GM19455 (cell line): ENCODE measurements around the gene ARFGAP3.

Experiments used
- ATAC-seq: cut with Tn5 transposase; IDR thresholded peaks from one replicate; pipeline ENCODE4 v1.9.1; 2021; ENCODE audit not compliant: unreplicated experiment

The ARFGAP3 gene

GRCh38 chr22:42865536-42865935 is 8.5 kb upstream of the ARFGAP3 start:
- ATAC-seq = no peak

DNA sequence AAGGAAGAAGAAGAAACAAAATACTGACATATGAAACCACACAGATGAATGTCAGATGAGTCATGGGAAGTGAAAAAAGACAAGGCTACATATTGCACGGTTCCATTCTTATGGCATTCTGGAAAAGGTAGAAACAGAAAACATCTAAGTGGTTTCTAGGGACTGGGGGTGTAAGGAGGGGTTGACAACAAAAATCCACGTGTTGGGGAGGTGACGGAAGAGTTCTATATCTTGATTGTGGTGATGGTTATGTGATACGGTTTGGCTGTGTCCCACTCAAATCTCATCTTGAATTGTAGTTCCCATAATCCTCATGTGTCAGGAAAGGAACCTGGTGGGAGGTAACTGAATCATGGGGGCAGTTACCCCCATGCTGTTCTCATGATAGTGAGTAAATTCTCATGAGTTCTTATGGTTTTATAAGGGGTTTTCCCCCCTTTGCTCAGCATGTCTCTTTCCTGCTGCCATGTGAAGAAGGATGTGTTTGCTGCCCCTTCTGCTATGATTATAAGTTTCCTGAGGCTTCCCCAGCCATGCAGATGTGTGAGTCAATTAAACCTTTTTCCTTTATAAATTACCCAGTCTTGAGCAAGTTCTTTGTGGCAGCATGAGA is 6.4 kb upstream of the ARFGAP3 start:
- no peak for ATAC-seq

DNA sequence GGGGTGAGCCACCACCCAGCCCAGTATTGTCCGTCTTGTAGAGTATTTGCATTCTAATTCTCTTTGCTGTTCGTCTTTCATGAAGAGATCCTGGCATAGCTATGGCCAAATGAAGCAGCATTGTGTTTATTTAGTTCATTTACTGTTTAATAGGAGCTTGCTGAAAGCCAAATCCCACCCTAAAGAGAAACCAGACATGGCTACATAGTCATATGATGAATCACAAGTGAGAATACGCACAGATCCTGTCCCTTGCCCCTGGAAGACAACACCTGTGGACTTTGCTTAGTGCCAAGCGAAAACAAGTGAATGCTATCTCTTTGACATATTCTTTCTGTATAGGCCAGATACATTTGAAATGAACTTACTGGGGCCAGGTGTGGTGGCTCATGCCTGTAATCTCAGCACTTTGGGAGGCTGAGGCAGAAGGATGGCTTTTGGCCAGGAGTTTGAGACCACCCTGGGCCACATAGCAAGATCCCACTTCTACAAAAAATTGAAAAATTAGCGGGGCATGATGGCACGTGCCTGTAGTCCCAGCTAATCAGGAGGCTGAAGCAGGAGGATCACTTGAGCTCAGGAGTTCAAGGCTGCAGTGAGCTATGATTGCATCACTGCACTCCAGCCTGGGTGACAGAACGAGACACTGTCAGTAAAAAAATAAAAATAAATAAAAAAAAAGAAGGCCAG is 5.1 kb upstream of the ARFGAP3 start:
- no peak for ATAC-seq

DNA sequence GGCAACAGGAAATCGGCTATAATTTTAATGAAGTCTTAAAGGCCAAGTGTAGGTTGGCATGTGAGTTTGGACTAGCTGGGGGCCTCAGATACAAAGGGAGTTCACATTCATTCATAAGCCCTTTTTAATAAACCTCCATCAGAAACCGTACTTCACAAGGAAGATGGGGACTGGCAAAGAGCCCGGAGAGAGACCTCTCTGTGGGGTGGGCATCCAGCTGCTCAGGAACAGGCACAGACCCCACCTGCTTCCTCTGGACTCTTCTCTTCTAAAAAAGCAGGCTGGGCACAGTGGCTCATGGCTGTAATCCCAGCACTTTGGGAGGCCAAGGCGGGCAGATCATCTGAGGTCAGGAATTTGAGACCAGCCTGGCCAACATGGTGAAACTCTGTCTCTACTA is 3.9 kb upstream of the ARFGAP3 start:
- no peak for ATAC-seq

GRCh38 chr22:42857845-42858481 is 890 bp upstream of the ARFGAP3 start:
- no peak for ATAC-seq

GRCh38 chr22:42856179-42856864 is 751 bp downstream of the ARFGAP3 start:
- peak; percentile 12 for ATAC-seq

DNA sequence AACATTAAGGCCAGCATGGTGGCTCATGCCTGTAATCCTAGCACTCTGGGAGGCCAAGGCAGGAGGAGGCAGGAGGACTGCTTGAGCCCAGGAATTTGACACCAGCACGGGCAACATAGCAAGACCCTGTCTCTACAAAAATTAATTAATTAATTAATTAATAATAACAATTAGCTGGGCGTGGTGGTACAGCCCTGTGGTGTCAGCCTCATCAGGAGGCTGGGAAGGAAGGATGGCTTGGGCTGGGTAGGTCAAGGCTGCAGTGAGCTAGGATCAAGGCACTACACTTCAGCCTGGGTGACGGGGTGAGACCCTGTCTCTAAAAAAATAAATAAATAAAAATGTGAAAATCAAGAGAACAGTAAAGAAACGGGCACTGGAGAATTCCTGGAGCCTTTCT is 1.4 kb downstream of the ARFGAP3 start:
- ATAC-seq = no peak

- ATAC-seq = no peak
Measured at GRCh38 chr22:42855211-42855610, 1.9 kb downstream of the ARFGAP3 start.

GRCh38 chr22:42848941-42849550 is 8.0 kb downstream of the ARFGAP3 start:
- ATAC-seq = no peak

- ATAC-seq = no peak
Measured at GRCh38 chr22:42847110-42847509, 10.0 kb downstream of the ARFGAP3 start.

GRCh38 chr22:42844756-42845155 is 12.3 kb downstream of the ARFGAP3 start:
- ATAC-seq = no peak

DNA sequence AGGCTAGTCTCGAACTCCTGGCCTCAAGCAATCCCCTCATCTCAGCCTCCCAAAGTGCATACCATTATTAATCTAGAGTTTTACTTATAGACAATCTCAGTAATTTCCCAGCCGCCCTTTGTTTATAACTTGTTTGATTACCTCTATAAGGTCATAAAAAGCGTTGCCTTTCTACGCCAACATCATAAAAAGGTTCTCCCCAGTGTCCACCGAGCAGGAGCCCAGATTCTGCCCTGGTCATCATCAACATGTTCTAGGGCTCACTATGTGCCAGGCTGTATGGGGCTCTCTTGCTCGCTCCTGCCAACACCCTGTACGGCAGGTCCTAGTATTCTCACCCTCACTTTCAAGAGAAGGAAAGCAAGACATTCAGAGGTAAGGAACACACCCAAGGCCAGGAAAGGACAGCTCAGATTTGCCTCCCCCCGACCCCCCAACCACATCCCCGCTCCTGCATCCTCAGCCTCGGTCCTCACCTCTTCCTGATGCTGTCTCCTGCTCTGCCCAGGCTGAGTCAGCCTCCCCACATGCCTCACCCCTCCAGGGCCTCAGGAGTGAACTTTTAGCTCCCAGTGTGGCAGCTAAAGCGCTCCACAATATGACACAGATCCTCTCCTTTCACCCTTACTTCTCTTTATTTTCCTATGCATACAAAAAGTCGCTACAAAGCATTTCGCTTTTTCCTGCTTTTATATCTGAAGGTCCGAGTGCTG is 14.3 kb downstream of the ARFGAP3 start:
- no peak for ATAC-seq

DNA sequence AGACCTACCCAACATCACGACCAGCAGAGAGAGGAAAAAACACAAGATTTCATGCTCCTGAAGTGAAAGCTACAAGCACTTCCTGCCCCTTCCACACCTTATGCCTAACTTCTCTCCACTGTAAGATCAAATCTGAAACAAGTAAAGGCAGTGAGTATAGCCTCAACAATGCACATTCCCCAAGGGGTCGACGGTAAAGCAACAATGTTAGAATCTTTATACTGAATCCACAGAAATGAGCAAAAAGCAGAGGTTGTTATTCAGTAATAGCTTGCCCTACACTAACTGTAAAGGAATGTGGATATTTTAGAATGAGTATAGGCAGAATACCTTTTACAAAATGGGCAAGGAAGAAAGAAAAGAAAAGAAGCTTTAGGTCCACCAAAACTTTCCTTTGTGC is 15.6 kb downstream of the ARFGAP3 start:
- ATAC-seq = no peak

GRCh38 chr22:42837556-42837955 is 19.5 kb downstream of the ARFGAP3 start:
- ATAC-seq = no peak

DNA sequence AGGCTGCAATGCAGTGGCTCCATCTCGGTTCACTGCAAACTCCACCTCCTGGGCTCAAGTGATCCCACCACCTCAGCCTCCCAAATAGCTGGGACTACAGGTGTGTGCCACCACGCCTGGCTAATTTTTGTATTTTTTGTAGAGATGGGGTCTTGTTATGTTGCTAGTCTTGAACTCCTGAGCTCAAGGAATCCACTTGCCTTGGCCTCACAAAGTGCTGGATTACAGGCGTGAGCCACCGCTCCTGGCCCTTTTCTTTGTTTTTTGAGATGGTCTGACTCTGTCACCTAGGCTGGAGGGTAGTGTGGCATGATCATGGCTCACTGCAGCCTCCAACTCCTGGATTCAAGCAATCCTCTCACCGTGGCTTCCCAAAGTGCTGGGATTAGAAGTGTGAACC is 21.0 kb downstream of the ARFGAP3 start:
- no peak for ATAC-seq

DNA sequence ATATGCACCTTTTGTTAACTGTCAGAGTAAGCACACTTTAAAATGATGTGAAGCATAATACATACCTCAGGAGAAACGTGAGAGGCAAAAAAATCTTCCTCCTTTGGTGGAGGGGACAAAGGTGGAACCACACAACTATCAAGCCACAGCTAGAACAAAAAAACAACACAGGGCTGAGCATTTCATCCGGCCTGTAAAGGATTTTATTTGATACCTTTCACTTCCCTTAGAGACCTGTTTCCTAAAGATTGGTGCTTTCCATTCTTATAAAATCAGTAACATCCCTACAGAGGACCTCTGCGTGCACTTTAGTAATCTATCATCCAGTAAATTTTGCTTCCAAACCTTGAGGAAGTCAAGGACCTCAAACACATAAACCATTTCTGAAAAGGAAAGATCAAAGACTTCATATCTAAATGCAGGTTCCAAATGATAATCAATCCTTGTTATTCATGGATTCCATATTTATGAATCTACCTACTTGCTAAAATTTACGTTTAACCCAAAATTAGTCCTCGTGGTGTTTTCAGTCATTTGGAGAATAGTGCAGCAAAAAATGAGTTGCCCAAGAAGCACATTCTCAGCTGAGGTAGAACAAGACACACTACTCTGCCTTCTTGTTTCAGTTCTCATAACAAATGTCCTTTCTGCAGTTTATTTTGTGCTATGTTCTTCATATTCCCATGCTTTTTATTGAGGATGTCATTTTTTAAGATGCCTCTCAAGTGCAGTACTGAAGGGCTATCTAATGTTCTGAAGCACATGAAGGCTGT is 22.7 kb downstream of the ARFGAP3 start:
- ATAC-seq = no peak

DNA sequence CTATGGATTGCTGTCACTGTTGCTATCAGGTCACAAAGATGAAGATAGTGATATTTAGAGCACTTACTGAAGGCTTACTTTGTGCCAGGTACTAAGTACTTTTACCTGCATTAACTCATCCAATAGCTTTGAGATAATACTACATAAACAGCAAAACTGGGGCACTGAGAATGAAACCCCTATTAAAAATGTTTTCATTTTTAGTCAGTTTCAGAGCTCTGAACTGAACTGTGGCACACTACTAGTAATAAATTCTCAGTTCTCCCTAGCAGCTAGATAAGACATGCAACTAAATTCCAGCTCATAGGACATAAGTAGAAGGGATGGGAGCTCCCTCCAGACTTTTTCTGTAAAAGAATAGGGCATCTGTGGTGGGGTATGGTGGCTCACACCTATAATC is 24.0 kb downstream of the ARFGAP3 start:
- no peak for ATAC-seq

- ATAC-seq = no peak
Measured at GRCh38 chr22:42831712-42832111, 25.4 kb downstream of the ARFGAP3 start.

GRCh38 chr22:42830161-42830560 is 26.9 kb downstream of the ARFGAP3 start:
- no peak for ATAC-seq

DNA sequence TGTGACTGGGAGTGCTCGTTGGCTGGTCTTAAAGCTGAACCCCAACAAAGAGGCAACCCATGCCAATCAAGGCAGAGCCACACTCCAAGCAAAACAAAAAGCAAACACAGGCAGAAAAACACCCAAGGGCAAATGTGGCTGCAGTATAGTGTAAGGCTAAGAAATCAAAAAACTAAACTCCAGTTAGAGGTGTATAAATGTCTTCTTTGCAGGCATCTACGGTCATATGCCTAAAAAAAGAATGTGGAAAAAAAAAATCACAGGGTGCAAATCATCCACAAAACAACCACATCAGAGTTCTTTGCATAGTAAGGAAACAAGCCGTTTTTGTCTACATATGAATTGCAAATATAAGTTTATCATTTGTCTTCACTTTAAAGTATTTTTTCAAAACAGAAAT is 27.8 kb downstream of the ARFGAP3 start:
- no peak for ATAC-seq
